Tibial nerve (tissue), 4 donors: ENCODE results near the gene VGLL1. TPM values are rescaled to one million over a fixed set of nuclear protein-coding genes. Genes with fewer than 3 reads are reported as not detected.

ENCODE experiments used
- DNase-seq, 2 donors: peaks; one replicate each; pipeline ENCODE4 v3.0.0-alpha.2; 2019; ENCODE audit warnings: low spot score in 2 of 2
- H3K27ac ChIP-seq, 4 donors: fragments of 200-600 bp; sonication (generic) in 3 of 4; one replicate each; pipeline ENCODE4 v1.5.1; 2017 to 2019; ENCODE audit warnings: mild to moderate bottlenecking in 1 of 4
- H3K27me3 ChIP-seq, 2 donors: fragments of 200-600 bp; sonication (generic) in 1 of 2; one replicate each; pipeline versions ENCODE4 v1.5.1 to v1.6.0; 2017 to 2019
- H3K36me3 ChIP-seq, 3 donors: fragments of 200-600 bp; sonication (generic); one replicate each; pipeline ENCODE4 v1.5.1; 2018 to 2019
- H3K4me1 ChIP-seq, 4 donors: fragments of 200-600 bp; sonication (generic) in 3 of 4; one replicate each; pipeline ENCODE4 v1.5.1; 2017 to 2019
- H3K4me3 ChIP-seq, 4 donors: fragments of 200-600 bp; sonication (generic) in 3 of 4; one replicate each; pipeline ENCODE4 v1.5.1; 2017 to 2019; ENCODE audit warnings: mild to moderate bottlenecking in 1 of 4, moderate library complexity in 1 of 4
- H3K9me3 ChIP-seq, 4 donors: fragments of 200-600 bp; sonication (generic) in 3 of 4; one replicate each; pipeline ENCODE4 v1.5.1; 2017 to 2019
- CTCF ChIP-seq, 5 experiments: fragments of 200-600 bp in 3 of 5; fragments of 450-650 bp in 2 of 5; sonication (generic) in 3 of 5; IDR thresholded peaks; one replicate each; pipeline ENCODE4 v1.5.1; 2016 to 2019; ENCODE audit warnings: antibody characterized with exemption in 5 of 5, mild to moderate bottlenecking in 3 of 5, moderate library complexity in 2 of 5
- EP300 ChIP-seq, 2 donors: sonication (generic); formaldehyde crosslinking; IDR thresholded peaks; one replicate each; pipeline ENCODE4 v1.6.1; 2017; ENCODE audit warnings: antibody characterized with exemption in 2 of 2, mild to moderate bottlenecking in 1 of 2
- POLR2A ChIP-seq, 2 donors: fragments of 450-650 bp; IDR thresholded peaks; one replicate each; pipeline ENCODE4 v1.6.1; 2017; ENCODE audit warnings: antibody characterized with exemption in 2 of 2, mild to moderate bottlenecking in 2 of 2, moderate library complexity in 2 of 2
- WGBS, 2 donors: methylation state at CpG; one replicate each; pipeline ENCODE4 v1.1.5; 2018; 5-methylcytosine and 5-hydroxymethylcytosine counted together
- total RNA-seq, 4 donors: library from RNA; depleted of rRNA; stranded (reverse); fragments of >200 nt; gene quantifications; one replicate each; pipeline ENCODE4 v1.1.0, GENCODE V29; 2016

VGLL1 gene
- total RNA-seq, 4 donors from 2014 or later = not detected

GRCh38 chrX:136519069-136519468 lies 12.9 kb upstream of the VGLL1 start:
- Histone ChIP-seq H3K27ac (no peak overlapping the region), H3K9me3 (no peaks in the 10 kb centered on the region), H3K27me3 (peaks cover 0 to 14% of the 10 kb centered on the region in 2 donors), H3K4me3 (no peak overlapping the region), H3K4me1 (no peaks in the 10 kb centered on the region), H3K36me3 (no peaks in the 10 kb centered on the region)
- TF ChIP-seq CTCF (IDR thresholded peaks at IDR 0.05) (no peak), POLR2A (IDR thresholded peaks at IDR 0.05) (no peak)
- DNase-seq = no peak
- WGBS, 2 donors = 70 to 81% methylated on average over 5 of the region's 5 CpGs

GRCh38 chrX:136523770-136524169 lies 8.2 kb upstream of the VGLL1 start:
- peaks cover 0 to 12% (median 0%) of the 10 kb centered on the region in 4 donors for H3K4me1 ChIP-seq
- peaks cover 0 to under 1% of the 10 kb centered on the region in 2 donors for H3K27me3 ChIP-seq
- no peak overlapping the region for H3K4me3 ChIP-seq

DNA sequence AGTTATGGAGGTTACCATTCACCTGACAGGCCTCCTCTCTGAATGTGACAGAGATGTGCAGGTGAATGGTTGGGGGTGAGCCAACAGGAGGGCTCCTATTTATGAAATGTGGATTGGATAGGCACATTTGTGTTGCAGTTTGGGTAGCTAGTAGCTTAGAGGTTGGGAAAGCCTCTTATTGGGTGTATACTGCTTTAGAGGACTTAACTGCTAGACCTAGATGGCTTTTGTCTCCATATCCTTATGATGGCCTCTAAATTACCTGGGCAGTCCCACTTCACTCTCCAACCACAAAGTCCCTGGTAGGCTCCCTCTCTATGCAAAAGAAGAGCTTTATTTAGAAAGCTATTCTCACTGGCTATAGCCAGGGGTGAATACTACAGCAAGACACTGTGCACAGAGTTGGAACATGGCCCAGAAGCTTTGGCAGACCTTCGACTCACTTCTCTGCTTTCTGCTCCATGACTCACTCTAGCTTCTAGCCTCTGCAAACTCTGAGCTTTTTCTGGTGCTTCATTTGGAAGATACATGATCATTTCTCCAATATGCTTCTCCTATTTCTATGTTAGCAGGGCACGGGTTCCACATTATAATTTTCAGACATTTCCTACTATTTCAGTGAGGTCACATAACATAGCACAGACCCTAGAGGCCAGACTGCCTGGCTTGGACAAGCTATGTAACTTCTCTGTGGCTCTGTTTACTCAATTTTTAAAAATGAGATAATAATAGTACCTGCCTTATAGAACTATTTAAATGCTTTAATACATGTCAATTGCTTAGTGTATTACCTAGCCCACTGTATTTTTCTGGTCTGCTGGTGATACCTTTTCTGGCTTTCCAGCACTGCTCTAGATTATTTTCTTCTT lies 6.0 kb upstream of the VGLL1 start:
- peak overlapping the region in 1 of 4 donors; percentile 50 for H3K27ac ChIP-seq
- H3K4me3 ChIP-seq = no peak overlapping the region
- TF ChIP-seq POLR2A (IDR thresholded peaks at IDR 0.05) (no peak), EP300 (IDR thresholded peaks at IDR 0.05) (no peak), CTCF (IDR thresholded peaks at IDR 0.05) (no peak)
- no peaks in the 10 kb centered on the region for H3K9me3 ChIP-seq
- no peaks in the 10 kb centered on the region for H3K27me3 ChIP-seq
- no peaks in the 10 kb centered on the region for H3K36me3 ChIP-seq
- WGBS, 2 donors = 14 to 37% methylated on average over 2 of the region's 2 CpGs
- peaks cover 0 to 12% (median 0%) of the 10 kb centered on the region in 4 donors for H3K4me1 ChIP-seq
- peak; percentile 14 to 57 for DNase-seq

More at GRCh38 chrX:136523770-136524169, 8.2 kb upstream of the VGLL1 start:
- no peak for DNase-seq
- no peaks in the 10 kb centered on the region for H3K9me3 ChIP-seq
- H3K27ac ChIP-seq = no peak overlapping the region
- TF ChIP-seq CTCF (IDR thresholded peaks at IDR 0.05) = no peak
- TF ChIP-seq EP300 (IDR thresholded peaks at IDR 0.05) = no peak
- no peak for TF ChIP-seq POLR2A (IDR thresholded peaks at IDR 0.05)
- H3K36me3 ChIP-seq = no peaks in the 10 kb centered on the region

- Histone ChIP-seq H3K4me1 (peaks cover 0 to 12% (median 0%) of the 10 kb centered on the region in 4 donors), H3K9me3 (no peaks in the 10 kb centered on the region), H3K27ac (no peak overlapping the region), H3K36me3 (no peaks in the 10 kb centered on the region), H3K27me3 (peaks cover 0 to 7% of the 10 kb centered on the region in 2 donors), H3K4me3 (no peak overlapping the region)
- no peak for DNase-seq
- TF ChIP-seq POLR2A (IDR thresholded peaks at IDR 0.05) (no peak), EP300 (IDR thresholded peaks at IDR 0.05) (no peak), CTCF (IDR thresholded peaks at IDR 0.05) (no peak)
- 71 to 78% methylated on average over 8 of the region's 8 CpGs for WGBS, 2 donors
Observed at GRCh38 chrX:136528645-136529315, 3.2 kb upstream of the VGLL1 start.

DNA sequence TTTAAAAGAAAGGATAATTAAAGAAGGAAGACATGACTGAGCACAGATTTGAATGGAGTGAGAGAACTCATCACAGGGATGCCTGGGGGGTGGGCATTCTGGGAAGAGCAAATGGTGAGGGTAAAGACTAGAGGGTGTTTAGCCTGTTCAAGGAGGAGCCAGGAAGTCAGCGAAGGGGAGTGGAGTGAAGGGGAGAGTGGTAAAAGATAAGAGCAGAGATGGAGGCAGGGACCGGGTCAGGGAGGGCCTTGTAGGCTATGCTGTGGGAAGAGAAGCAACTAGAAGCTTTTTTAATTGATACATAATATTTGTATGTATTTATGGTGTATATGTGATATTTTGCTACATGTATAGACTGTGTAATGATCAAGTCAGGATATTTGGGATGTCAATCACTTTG lies 2.2 kb upstream of the VGLL1 start:
- Histone ChIP-seq H3K36me3 (no peaks in the 10 kb centered on the region), H3K4me1 (peaks cover 0 to 12% (median 0%) of the 10 kb centered on the region in 4 donors), H3K9me3 (no peaks in the 10 kb centered on the region), H3K27ac (no peak overlapping the region), H3K27me3 (peaks cover 0 to 7% of the 10 kb centered on the region in 2 donors), H3K4me3 (no peak overlapping the region)
- TF ChIP-seq EP300 (IDR thresholded peaks at IDR 0.05) (no peak), CTCF (IDR thresholded peaks at IDR 0.05) (no peak), POLR2A (IDR thresholded peaks at IDR 0.05) (no peak)
- DNase-seq = no peak
- 65 to 69% methylated on average over 2 of the region's 2 CpGs for WGBS, 2 donors
